Measurements from ENCODE around the gene RIOX2. TPM values are rescaled to one million over a fixed set of nuclear protein-coding genes. Genes with fewer than 3 reads are reported as not detected.
A peak's percentile ranks its signal among the peaks of the same experiment; 100 is the strongest.
"Not testable (repeated sequence)": the region's sequence is repeated elsewhere in the genome, so short reads cannot be mapped to it uniquely, and the experiment has no call there.

The RIOX2 gene
- total RNA-seq, result 45.7 TPM

DNA sequence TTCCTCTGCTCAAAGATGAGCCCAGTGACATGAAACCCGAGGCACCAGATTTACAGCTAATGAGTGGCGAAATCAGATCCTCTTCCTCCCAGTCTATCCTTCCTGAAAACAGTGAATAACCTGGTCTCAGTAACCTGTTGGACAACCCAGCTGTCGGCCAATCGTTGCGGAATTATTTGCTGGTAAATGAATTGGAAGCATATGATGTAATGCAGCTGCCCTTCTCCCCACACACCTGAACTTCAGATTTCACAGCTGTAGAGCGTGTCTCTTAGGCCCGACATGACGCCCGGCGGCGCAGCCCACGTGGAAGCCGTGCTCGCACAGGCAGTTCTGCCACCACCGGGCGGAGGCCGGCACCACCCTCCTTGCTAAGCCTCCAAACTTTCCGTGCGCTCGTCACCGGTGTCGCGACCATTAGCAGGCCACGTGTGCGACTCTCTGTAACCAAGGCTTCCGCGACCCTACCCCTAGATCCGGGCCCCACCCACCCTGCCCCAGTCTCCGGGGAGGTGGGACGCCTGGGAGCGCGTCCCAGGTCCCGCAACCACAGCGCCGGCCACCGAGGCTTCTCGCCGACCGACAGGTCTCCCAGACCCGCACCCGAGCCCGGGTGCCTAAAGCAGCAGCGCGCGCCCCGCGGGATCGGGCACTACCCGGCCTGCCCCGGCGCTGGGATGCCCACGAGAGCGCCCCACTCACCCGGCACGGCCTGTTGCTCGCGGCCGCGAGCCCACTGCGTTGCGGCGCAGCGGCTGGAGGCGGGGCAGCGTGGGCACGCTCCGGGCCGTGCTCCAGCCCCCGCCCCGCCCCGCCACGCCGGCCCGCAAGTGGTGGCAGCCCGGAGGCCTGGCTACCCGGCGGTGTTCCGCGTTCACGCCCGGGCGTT is at the start of gene RIOX2:
TSS of gene RIOX2 (minus strand) at position 753 of the 889 bp plus-strand sequence. CDS start 4,838 bp downstream, outside the sequence.
- DNase-seq, result peak; percentile 83

DNA sequence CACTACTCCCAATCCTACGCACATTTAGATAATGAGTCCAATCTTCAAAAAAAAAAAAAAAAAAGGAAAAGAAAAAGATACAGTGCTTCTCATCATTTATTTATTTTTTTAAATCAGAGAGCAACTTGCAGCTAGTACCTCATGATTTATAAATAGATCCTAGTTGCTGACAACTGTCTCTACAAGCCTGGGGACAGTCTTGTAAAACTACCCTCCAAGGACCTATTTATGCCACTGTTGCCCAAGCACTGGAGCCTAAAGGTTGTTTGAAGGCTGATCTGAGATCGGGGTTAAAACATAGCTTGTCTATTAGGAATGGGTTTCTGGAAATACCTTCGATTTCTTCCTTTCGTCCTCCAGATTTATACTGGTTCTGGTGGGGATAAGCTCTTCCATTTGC is 48.2 kb upstream of the RIOX2 start:
- no peak for DNase-seq

DNA sequence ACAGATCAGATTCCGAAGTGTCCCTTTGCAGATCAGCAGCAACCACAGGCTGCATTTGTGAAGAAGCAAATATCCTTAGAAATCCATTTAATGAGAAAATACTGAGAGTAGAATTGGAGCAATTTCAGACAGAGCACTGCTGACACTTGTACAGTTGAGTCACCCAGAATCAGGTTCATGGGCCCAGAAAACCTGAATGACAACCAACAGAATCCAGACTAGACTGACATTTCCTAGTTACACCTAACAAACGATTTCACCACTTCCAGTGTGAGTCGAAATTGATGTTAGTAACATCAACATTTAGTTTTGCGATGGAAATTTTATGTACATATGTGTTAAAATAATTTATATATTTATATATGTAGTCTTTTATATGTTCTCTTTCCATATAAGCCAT is 46.1 kb upstream of the RIOX2 start:
- DNase-seq, result no peak

DNA sequence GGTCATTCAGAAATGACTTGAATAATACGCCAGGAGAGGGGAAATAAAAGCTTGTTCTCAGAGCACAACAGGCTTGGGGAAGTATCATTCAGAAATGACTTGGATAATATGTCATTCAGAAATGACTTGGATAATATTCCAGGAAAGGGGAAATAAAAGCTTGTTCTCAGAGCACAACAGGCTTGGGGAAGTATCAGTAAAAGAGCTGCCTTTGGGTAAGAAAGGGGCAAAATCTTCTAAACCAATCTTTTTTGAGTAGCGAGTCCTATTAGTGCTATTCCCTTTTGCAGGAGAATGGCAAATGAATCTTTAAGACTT is 42.0 kb upstream of the RIOX2 start:
- DNase-seq, result no peak

DNA sequence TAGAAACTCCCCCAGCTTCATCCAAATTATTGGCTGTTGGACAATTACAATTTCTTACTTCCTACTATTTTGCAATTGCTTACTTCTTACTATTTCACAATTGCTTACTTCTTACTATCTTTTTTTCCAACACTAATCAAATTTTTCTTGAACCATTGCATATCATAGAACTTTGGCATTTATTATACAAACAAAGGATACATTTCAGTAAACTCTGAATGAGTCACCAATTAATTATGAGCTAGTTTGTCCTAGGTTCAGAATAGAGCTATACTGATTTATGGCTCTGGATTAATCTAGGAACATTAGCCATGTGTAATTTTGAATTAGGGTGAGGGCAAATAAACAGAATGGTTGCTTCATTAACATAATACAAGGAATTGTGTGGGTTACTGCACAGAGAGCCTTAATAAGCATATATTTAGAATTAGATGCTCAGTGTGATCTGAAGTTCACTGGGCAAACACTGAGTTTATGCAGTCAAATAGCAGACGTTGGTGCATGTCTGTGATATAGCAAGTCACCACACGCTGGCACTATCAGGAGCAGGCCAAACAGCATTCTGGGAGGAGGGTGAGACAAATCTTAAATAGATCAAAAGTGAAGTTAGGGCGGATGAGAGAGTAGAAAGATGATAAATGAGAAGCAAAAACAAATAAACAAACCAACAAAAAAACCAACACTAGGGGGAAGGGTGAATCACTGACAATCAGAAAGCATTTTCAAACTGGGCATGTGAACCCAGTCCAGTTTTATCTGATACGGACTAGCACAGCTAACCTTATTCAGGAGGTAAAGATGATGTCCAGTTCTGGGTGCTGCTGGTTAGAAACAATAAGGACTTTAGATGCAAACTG is 41.4 kb upstream of the RIOX2 start:
- DNase-seq, result no peak

DNA sequence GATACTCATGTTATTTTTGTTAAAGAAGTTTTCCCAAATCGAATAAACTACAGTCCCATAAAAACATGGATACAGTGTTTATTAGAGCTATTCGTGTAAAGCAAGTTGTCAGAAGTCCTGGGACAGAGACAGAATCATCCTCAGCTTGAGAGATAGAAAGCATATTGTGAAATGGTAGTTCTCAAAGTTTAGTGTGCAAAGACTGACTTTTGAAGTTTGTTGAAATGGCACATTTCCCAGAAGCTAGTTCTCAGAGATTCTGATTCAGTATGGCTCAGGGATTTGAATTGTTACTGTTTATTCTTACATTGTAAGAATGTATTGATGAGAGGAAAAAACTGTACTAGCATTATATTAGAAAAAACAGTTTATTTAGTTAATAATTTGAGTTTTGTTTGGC is 40.7 kb upstream of the RIOX2 start:
- DNase-seq, result peak; percentile 59

DNA sequence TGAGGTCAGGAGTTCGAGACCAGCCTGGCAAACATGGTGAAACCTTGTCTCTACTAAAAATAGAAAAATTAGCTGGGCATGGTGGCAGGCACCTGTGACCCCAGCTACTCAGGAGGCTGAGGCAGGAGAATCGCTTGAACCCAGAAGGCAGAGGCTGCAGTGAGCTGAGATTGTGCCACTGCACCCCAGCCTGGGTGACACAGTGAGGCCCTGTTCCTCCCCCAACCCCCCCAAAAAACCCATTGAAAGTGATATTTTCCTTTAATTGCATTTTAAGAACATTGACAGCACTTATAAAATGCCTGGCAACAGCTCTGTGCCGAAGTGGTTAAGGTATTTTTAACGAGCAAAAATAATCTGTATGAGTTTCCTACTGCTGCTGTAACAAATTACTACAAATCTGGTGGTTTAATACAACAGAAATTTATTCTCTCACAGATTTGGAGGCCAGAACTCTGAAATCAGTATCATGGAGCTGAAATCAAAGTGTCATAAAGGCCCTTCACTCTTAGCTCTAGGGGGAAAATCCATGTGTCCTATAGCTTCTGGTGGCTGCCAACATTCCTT is 38.7 kb upstream of the RIOX2 start:
- DNase-seq, result not testable (repeated sequence)

DNA sequence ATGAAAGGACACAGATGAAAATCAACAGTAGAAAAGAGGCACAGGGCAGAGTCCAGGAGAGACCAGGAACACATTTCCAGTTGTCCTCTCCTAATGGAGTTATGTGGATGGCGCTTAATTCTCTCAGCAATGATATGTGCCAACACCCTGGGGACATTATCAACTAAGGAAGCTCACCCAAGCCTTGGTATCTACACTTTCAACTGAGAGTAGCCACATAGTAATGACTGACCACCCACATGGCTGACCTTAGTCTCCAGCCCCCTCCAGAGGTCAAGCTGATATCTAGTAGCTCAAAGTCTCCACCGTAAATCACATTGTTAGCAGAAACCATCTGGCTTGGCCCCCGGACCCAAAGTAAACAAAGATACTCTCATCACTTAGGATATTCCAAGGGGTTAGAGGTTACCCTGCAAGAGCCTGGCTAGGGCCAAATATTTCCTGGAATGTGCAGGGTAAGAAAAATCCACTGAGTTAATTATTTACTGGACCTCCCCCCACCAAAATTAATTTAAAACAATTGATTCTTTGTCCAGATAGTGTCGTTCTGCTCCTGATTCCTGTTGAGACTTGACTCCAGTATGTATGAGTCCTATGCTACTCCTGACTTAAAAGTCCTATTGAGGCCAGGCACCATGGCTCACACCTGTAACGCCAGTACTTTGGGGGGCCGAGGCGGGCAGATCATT is 38.1 kb upstream of the RIOX2 start:
- no peak for DNase-seq

DNA sequence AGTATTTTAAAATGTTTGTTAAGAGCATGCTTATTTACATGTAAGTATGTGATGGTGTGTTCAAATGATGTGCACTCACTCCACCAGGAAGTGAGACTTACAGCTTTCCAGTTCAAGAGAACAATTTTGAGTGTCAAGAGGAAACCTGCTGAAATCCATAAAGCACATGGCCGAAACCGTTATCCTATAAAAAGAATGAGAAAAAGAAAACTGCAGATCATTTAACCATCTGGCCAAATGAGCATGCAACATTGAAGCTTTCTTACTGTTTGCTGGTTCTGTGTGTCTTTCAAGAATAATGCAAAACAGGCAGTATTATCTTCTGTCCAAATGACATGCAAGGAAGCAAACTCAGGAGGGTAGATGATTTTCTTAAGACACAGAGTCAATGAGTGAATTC is 36.6 kb upstream of the RIOX2 start:
- peak; percentile 37 for DNase-seq

DNA sequence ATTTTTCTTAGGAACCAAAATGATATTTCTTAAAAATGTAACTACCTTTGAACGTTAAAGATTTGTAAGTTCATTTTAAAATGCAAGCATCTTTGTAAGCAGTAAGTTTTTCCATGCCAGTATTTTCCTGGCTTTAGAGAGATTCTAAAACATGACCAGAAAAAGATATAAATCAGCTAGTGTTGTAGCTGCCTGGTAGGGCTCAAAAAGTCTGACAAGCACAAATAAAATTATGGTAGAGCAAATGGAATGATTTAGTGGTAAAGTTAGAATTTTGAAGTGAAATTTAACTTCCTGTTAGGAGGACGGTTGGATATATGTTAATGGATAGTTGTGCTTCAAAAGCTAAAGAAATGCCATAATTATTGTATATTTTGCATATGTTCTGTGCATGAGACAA is 33.2 kb upstream of the RIOX2 start:
- DNase-seq, result no peak

DNA sequence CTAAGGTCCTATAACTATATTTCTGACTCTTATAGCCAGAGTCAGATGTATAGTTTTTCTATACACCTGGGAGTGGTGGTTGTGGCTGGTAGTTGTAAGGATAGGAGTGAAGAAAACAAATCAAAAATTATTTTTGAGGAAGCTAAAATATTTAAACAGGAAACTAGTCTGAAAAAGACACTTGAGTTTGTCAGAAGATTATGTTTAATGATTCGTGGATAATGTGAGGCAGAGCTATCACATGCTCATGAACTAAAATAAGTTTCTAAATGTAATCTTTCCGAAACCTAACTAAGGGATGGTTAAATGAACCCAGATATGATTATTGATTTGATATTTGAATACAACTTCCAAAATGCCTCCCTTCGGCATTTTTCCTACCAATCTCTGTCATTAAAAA is 32.5 kb upstream of the RIOX2 start:
- DNase-seq, result no peak

DNA sequence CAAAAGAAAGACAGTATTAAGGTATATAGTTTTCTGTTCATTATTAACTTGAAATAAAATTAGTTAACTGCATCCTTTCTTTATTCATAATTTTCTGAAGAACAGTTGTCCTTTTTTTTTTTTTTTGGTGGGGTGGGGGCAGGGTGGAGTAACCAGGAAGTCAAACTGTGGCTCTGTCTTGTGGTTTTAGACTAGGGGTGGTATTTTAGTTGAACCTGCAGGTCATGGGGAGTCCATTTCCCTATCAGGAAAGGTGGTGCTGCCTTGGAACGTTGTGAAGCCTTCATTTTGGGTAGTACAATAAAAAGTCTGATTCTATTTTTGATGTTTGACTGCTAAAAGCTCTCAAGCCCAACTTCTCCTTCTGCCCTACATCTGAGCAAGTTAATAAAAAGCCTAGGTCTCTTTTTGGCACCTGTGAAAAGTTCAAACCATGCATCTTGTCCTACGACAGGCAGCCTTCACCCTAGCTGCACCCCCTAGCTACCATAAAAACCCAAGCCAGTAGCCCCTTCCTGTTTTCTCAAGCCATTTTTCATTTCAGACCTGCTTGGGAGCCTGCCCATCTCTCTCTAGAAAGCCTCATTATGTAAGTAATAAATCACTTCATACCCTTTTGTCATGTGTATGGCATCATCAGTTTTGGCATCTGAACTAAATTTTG is 31.2 kb upstream of the RIOX2 start:
- no peak for DNase-seq

DNA sequence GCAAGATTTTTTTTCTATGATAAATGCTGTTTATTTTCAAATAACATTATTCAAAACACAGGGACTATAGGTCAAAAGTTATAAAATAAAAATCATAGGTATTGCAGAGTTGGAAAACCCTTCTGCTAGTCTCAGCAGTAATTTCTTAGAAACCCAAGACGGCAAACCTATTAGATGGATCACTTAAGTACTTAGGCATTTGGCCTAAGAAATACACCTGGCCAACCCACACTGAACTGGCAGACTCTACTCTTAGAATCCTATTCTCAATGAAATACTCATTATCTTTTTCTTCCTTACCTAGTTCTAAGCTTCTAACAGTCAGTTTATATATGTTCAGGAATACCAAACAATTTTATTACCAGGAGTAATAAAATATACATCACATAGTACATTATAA is 30.5 kb upstream of the RIOX2 start:
- no peak for DNase-seq

DNA sequence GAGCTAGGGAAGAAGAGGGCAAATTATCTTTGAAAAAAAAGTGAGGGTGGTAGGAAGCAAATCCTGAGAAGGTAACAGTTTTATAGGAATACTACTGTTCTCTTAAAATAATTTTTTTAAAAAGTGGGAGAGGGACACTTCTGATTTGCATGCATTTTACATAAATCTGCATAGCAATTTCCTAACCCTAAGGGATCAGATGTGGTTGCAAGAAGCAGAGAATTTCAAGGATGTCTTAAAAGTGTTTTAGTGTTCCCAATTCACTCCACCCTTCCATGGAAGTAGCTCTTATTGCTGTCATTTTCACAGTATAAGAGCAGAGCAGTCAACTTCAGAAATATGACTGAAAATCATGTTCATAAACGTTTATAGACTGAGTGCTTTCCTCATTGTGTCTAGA is 27.8 kb upstream of the RIOX2 start:
- no peak for DNase-seq

DNA sequence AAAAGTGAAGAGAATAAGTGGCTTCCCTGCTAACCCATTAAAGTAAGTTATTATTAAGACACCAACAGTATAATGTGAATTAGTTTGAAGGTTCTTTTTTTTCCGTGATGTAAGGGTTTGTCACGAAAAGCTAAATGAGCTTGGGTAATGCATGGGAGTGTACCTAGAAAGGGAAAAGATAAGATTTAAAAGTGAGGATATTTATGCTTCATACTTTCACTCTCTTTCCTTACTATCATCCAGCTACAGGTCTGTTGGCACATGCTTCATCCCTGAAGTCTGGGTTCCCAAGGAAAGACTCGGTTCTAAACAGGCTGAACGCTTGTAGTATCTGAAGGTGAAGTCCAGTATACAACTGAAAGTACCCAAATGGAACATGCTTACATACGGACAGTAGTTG is 26.9 kb upstream of the RIOX2 start:
- no peak for DNase-seq

DNA sequence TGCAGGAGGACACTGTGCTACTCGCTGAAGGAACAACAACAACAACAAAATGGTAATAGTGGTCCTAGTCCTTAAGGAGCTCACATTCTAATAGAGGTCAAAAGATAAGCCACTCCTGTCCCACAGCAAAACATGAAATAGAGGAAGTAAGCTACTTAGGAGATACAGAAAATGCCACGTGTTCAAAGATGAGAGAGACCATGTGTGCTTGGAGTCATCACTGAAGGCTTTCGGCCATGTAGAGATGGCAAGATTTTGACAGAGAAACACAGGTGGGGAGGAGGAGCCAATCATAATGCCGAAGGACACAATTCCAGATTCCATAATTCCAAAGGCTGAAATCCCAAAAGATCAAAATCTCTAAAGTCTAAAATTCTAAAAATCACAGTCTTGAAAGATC is 24.8 kb upstream of the RIOX2 start:
- DNase-seq, result no peak

DNA sequence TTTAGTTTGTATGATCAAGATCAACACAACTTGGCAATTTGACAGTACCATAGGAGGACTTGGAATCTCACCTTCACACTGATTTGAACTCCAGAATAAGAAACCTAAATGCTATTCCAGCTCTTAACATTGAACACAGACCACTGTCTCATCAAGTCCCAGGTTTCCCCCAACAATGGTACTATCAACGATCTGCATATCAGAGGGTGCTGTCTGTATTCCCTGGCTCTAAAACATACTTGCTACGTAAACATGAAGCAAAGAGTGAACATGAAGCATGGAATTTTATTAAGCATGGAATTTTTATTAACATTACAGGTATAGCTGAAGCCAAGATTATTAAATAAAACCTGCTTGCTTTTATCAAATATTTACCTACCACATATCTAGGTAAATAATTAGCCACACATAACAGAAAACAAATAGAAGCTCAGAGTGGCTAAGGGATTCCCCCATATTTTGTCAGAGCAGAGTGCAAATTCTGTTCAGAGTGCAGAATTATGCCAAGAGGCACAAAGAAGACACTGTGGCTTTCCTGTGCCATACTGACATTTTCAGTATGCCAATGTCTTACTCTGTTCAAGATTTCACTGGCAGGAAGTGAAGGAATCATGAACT is 22.2 kb upstream of the RIOX2 start:
- DNase-seq, result no peak

DNA sequence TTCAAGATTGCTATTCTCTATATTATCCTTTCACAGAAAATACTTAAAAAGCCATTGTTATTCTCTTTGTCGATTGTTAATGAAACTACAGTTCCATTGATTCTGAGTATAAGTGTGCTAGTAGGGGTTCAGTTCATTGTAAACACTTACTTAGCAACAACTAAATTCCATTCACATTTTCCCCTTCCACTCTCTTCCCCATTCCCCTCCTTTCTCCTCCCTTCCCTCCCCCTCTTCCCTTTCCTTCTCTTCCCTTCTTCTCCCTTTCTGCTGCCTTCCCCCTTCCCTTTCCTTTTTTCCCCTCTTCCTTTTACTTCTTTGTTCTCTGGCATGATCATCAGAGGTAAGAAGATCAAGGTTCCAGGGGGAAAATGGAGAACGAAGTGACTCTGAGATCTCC is 21.3 kb upstream of the RIOX2 start:
- no peak for DNase-seq

DNA sequence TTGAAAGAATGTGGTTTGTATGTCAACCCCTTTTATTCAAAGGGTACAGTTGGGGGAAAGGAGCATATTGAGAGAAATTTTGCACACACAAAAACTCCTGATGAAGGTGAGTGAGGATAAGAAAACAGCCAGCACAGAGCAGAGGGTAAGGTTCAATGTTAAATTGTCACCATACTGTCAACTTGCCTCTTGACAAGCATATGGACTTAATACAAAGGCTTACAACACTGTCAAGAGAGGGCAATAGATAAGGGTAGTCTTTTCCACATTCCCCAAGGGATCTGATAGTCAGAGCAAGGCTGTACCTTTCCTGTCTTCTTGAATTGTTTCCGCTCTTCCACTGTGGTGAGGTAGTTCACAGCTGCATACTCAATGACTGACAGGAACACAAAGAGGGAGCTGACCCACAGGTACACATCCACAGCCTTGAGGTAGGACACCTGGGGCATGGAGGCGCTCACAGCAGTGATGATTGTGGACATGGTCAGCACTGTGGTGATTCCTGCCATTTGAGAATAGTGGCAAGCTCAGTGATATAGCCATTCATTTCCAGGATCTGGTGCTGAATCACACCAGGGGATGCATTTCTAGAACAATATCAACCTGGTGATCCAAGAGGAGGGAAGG is 20.4 kb upstream of the RIOX2 start:
- DNase-seq, result no peak

DNA sequence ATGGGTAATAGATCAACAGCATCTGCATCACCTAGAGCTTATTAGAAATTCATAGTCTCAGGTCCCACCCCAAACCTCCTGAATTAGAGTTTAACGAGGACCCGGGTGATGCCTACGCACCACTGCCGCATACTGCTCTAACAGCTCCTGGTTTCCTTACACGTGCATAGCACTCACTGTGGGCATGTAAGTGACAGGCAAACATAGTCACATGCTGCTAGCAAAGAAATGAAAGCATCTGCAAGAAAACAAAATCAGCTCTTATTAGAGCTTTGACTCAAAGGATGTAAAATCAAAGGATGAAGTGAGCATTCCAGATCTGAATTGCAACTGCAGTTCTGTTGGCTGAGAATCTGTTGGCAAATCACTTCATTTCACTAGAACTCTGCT is 19.1 kb upstream of the RIOX2 start:
- DNase-seq, result no peak

DNA sequence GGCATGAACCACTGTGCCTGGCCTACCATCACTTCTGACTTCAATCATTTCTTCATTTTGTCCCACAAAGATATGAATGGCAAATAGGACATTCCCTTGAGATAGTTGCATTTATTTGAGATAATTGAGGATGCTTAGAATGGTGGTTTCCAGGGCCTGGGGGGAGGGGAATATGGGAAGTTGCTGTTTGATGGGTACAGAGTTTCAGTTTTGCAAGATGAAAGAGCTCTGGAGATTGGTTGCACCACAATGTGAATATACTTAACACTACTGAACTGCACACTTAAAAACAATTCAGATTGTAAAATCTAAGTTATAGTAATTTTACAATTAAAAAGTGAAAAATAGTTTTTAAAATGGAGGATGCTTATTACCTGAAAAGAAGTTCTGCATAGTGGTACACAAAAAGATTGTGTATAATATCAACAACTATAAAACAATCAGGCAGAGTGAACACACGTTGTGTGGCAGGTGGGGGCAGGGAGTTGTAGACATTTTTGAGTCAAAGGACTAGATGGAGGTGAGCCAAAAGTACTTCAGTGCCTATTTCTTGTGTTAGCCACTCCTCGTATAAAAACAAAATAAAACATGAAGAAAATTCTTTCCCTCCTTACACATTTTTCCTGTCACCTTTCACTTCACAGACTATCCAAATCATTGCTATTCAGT is 18.5 kb upstream of the RIOX2 start:
- no peak for DNase-seq

Data from tongue (tissue), 2 donors.